GM23248 (cell line): ENCODE measurements around the gene GAS2L1.

Experiments
- EZH2 ChIP-seq: fragments of 200-600 bp; sonication (generic); IDR thresholded peaks from 2 replicates; pipeline ENCODE4 v1.6.1; 2018; ENCODE audit warnings: antibody characterized with exemption, mild to moderate bottlenecking; ENCODE audit not compliant: insufficient read depth, poor library complexity, severe bottlenecking
- EZH2phosphoT487 ChIP-seq: fragments of 200-600 bp; sonication (generic); IDR thresholded peaks from 2 replicates; pipeline ENCODE4 v1.6.1; 2018; ENCODE audit warnings: antibody characterized with exemption, moderate library complexity, mild to moderate bottlenecking, low read depth; ENCODE audit not compliant: insufficient read depth

DNA sequence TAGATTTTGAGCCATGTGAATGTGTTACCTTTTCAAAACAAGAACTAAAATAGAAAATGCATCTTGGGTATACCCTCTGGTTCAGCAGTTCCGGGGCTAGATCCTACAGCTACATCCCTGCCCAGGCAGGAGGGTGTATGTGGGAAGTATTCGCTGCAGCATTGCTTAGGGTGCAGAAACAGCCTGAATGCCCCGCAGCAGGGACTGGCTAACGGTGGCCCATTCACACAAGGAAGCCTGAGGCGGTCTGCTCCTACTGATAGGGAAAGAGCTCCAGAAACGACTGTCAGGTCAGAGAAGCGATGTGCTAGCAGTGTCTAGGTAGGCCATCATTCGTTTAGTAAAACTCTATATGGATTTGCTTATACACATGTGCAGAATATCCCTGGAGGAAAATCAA lies 18.9 kb downstream of the GAS2L1 start:
- TF ChIP-seq EZH2, result no peak
- TF ChIP-seq EZH2phosphoT487, result no peak
